HepG2 (cell line): ENCODE measurements around the gene PHKG1. TPM values are rescaled to one million over a fixed set of nuclear protein-coding genes. Genes with fewer than 3 reads are reported as not detected.
"Not testable (repeated sequence)": the region's sequence is repeated elsewhere in the genome, so short reads cannot be mapped to it uniquely, and the experiment has no call there.

Experiments used
- ATAC-seq: fragments of 200-7000 bp; cut with Tn5 transposase; 3 replicates; pipeline ENCODE4 v1.9.1; 2020; ENCODE audit warnings: mild to moderate bottlenecking, moderate library complexity
- BruUV-seq: library from RNA; stranded (reverse); fragments of 400-500 nt; replicated peaks from 2 replicates; lab custom pipeline; 2021; lab: Mats Ljungman, UMichigan
- CTCF ChIA-PET: fragments of 300-600 bp; formaldehyde crosslinking; extraction: SDS; loops from one replicate; lab custom pipeline; 2021; ENCODE audit warnings: low total read pairs, inconsistent platforms, low intra/inter-chr PET ratio; lab: Yijun Ruan, JAX
- POLR2A ChIA-PET: fragments of 350-600 bp; sonication (Branson Sonifier 250); formaldehyde crosslinking; loops from one replicate; lab custom pipeline; 2020; ENCODE audit warnings: antibody characterized with exemption, inconsistent platforms; lab: Yijun Ruan, JAX
- DNase-seq: peaks from one replicate; pipeline ENCODE4 v3.0.0-alpha.2; 2015; ENCODE audit warnings: low spot score
- FAIRE-seq: peaks from 3 replicates; lab custom pipeline; 2011; peaks lifted over from hg19 to GRCh38; lab: Jason Lieb, UNC
- H2AFZ ChIP-seq: one replicate; pipeline ENCODE4 v1.6.1; 2011; ENCODE audit warnings: low read length, inconsistent platforms
- H3K27ac ChIP-seq: fragments of 300-600 bp; 3 replicates; pipeline ENCODE4 v1.8.0; 2011; ENCODE audit warnings: mixed run types, mild to moderate bottlenecking, mixed read lengths, low read length, inconsistent platforms; ENCODE audit not compliant: insufficient read depth; ENCODE audit errors: extremely low read length
- H3K27me3 ChIP-seq, 2 experiments: fragments of 200-600 bp in 1 of 2; 2 replicates in 1 of 2; 3 replicates in 1 of 2; pipeline versions ENCODE4 v1.6.0 to v1.8.0; 2011; ENCODE audit warnings: low read length in 2 of 2, mild to moderate bottlenecking in 2 of 2, moderate library complexity in 2 of 2, inconsistent platforms in 1 of 2; ENCODE audit not compliant: insufficient read depth in 2 of 2, control insufficient read depth in 1 of 2
- H3K36me3 ChIP-seq, 2 experiments: fragments of 200-600 bp in 1 of 2; replicated peaks in 1 of 2; 2 replicates in 1 of 2; 3 replicates in 1 of 2; pipeline versions ENCODE4 v1.5.1 to v1.8.0; 2011; ENCODE audit warnings: low read length in 2 of 2, inconsistent platforms in 1 of 2; ENCODE audit not compliant: insufficient read depth in 2 of 2, control insufficient read depth in 1 of 2
- H3K4me1 ChIP-seq: 2 replicates; pipeline ENCODE4 v1.5.1; 2012; ENCODE audit warnings: low read length, inconsistent platforms; ENCODE audit not compliant: insufficient read depth
- H3K4me2 ChIP-seq: 2 replicates; pipeline ENCODE4 v1.6.0; 2011; ENCODE audit warnings: low read depth, low read length, inconsistent platforms
- H3K4me3 ChIP-seq, 3 experiments: fragments of 200-600 bp in 1 of 3; sonication (generic), shearing (Covaris generic) in 1 of 3; replicated peaks in 1 of 3; 2 replicates each; pipeline ENCODE4 v1.5.1; 2011 to 2016; ENCODE audit warnings: low read length in 3 of 3, inconsistent platforms in 2 of 3, low read depth in 2 of 3, mild to moderate bottlenecking in 2 of 3, control low read depth in 1 of 3, mixed read lengths in 1 of 3; ENCODE audit not compliant: insufficient read depth in 1 of 3
- H3K79me2 ChIP-seq: one replicate; pipeline ENCODE4 v1.6.1; 2011; ENCODE audit warnings: low read length, inconsistent platforms; ENCODE audit not compliant: insufficient read depth
- H3K9ac ChIP-seq: 2 replicates; pipeline ENCODE4 v1.6.0; 2011; ENCODE audit warnings: mild to moderate bottlenecking, low read depth, low read length, inconsistent platforms; ENCODE audit not compliant: insufficient read depth
- H3K9me3 ChIP-seq: 2 replicates; pipeline ENCODE4 v1.5.1; 2012; ENCODE audit warnings: mild to moderate bottlenecking, low read length
- H4K20me1 ChIP-seq: 2 replicates; pipeline ENCODE4 v1.6.0; 2011; ENCODE audit warnings: inconsistent platforms, mild to moderate bottlenecking, low read length, moderate library complexity; ENCODE audit not compliant: insufficient read depth
- ARID5B ChIP-seq: IDR thresholded peaks from 2 replicates; pipeline ENCODE4 v1.4.0; 2020; ENCODE audit warnings: mild to moderate bottlenecking, missing genetic modification reagents
- WGBS: methylation state at CpG from one replicate; pipeline ENCODE4 v1.1.6; 2017; ENCODE audit warnings: low lambda C conversion rate; 5-methylcytosine and 5-hydroxymethylcytosine counted together
- in situ Hi-C: cut with HindIII; loops from 2 replicates; pipeline ENCODE4 v1.10.0; 2017; ENCODE audit warnings: low pct_unique_long_range_greater_than_20kb; ENCODE audit not compliant: extremely low pct_ligation_motif_present
- intact Hi-C: fragments of 100-400 bp; cut with micrococcal nuclease; formaldehyde crosslinking; loops from one replicate; pipeline ENCODE4 v1.10.0; 2022; ENCODE audit not compliant: unreplicated experiment
- polyA plus RNA-seq, 8 experiments: library from polyadenylated mRNA; depleted of rRNA in 3 of 8; stranded (reverse) in 7 of 8; unstranded in 1 of 8; fragments of >200 nt; fragmentation: Illumina TruSeq in 4 of 8; extraction: Trizol in 4 of 8; gene quantifications; 2 replicates each; pipeline versions ENCODE4 v1.2.1 to v1.2.3, GENCODE V29; 2011 to 2016; ENCODE audit warnings: low read depth in 4 of 8, missing spikeins in 1 of 8, mixed read lengths in 1 of 8; ENCODE audit not compliant: insufficient read depth in 1 of 8
- total RNA-seq, 5 experiments: library from RNA; depleted of rRNA; stranded (reverse); fragments of >200 nt; fragmentation: Illumina TruSeq; extraction: Trizol; gene quantifications; 2 replicates each; pipeline ENCODE4 v1.2.3, GENCODE V29; 2016; ENCODE audit warnings: low read depth in 1 of 5

The PHKG1 gene
- total and polyA plus RNA-seq, 2 of the 13 experiments (the other 11 are each of a cell fraction or from before 2014, with no cell fraction given): 0.44 to 0.71 TPM

- 0 out of 2 replicates have a peak, but pooled peaks have one; percentile 33 for TF ChIP-seq ARID5B (CRISPR knock-in tag)
- TF ChIP-seq, all 625 proteins: peak for 69
Measured at GRCh38 chr7:56074371-56074791, 18.4 kb downstream of the PHKG1 start (continued).

GRCh38 chr7:56066376-56066775 lies 26.4 kb downstream of the PHKG1 start:
- CTCF ChIA-PET: not testable (repeated sequence)

More at GRCh38 chr7:56066376-56066775, 26.4 kb downstream of the PHKG1 start:
- H3K27me3 ChIP-seq, DNase-seq, H3K9ac ChIP-seq, ATAC-seq, H3K79me2 ChIP-seq, intact Hi-C loops, H2AFZ ChIP-seq, H4K20me1 ChIP-seq, H3K4me2 ChIP-seq, H3K27ac ChIP-seq, H3K36me3 ChIP-seq, H3K9me3 ChIP-seq, in situ Hi-C loops, BruUV-seq, FAIRE-seq, H3K4me3 ChIP-seq: not testable (repeated sequence)
- POLR2A ChIA-PET: interaction anchor here (6.1 to 6.7 kb wide), 2 partner anchors 16 to 59 kb away, joined by 65 to 144 read pairs; partner anchors contain the start of genes CCT6A and PSPH
- WGBS: 99% methylated on average over 13 of the region's 13 CpGs
- peaks cover 40% of the 10 kb centered on the region for H3K4me1 ChIP-seq
